ENCODE measurements around the gene DUSP2. TPM values are rescaled to one million over a fixed set of nuclear protein-coding genes. Genes with fewer than 3 reads are reported as not detected.

Gene DUSP2
- total and polyA plus RNA-seq, 2 donors (not counting 1 experiment from before 2014, with no cell fraction given): 0.17 to 0.33 TPM

GRCh38 chr2:96131152-96131812 is 14.0 kb downstream of the DUSP2 start:
- Histone ChIP-seq H3K4me1 (ENCODE audit: control insufficient read depth, extremely low read depth, insufficient read depth, low read length) (no peaks in the 10 kb centered on the region), H3K36me3 (ENCODE audit: control insufficient read depth, insufficient read depth, low read length) (no peaks in the 10 kb centered on the region)

GRCh38 chr2:96130483-96130882 is 14.8 kb downstream of the DUSP2 start:
- Histone ChIP-seq H3K27ac (ENCODE audit: insufficient read depth, low read length) (no peak overlapping the region), H2AFZ (ENCODE audit: low read length) (no peak overlapping the region), H3K79me2 (ENCODE audit: control insufficient read depth, insufficient read depth, low read length) (no peaks in the 10 kb centered on the region), H3K4me1 (ENCODE audit: control insufficient read depth, extremely low read depth, insufficient read depth, low read length) (no peaks in the 10 kb centered on the region), H3K9me3 (ENCODE audit: control insufficient read depth, insufficient read depth, low read depth, low read length) (no peaks in the 10 kb centered on the region), H4K20me1 (ENCODE audit: control insufficient read depth, extremely low read depth, insufficient read depth, low read length) (no peaks in the 10 kb centered on the region), H3K4me2 (ENCODE audit: extremely low read depth, insufficient read depth, low read length) (no peak overlapping the region), H3K4me3 (replicated peaks in 1 of 4; ENCODE audit: control extremely low read depth in 1 of 4, insufficient read depth in 1 of 4, low read depth in 3 of 4, low read length in 4 of 4) (no peak overlapping the region), H3K9ac (ENCODE audit: insufficient read depth, low read length) (no peak overlapping the region), H3K27me3 (ENCODE audit: control insufficient read depth, insufficient read depth, low read length) (peaks cover 12% of the 10 kb centered on the region), H3K36me3 (ENCODE audit: control insufficient read depth, insufficient read depth, low read length) (no peaks in the 10 kb centered on the region)
- no peak for DNase-seq (ENCODE audit: low read depth in 2 of 2)
- TF ChIP-seq CTCF (conservative IDR thresholded peaks at IDR 0.05 in 1 of 2, IDR thresholded peaks at IDR 0.05 in 1 of 2; ENCODE audit: low read depth in 1 of 2, low read length in 2 of 2): no peak
- TF ChIP-seq EZH2 (IDR thresholded peaks at IDR 0.05; ENCODE audit: low read length, missing control alignments): no peak

More at GRCh38 chr2:96131152-96131812, 14.0 kb downstream of the DUSP2 start:
- H3K27me3 ChIP-seq (ENCODE audit: control insufficient read depth, insufficient read depth, low read length): peaks cover 16% of the 10 kb centered on the region
- H3K27ac ChIP-seq (ENCODE audit: insufficient read depth, low read length): no peak overlapping the region
- H2AFZ ChIP-seq (ENCODE audit: low read length): no peak overlapping the region
- no peaks in the 10 kb centered on the region for H3K9me3 ChIP-seq (ENCODE audit: control insufficient read depth, insufficient read depth, low read depth, low read length)
- DNase-seq (ENCODE audit: low read depth in 2 of 2): no peak
- no peaks in the 10 kb centered on the region for H3K79me2 ChIP-seq (ENCODE audit: control insufficient read depth, insufficient read depth, low read length)
- H3K4me2 ChIP-seq (ENCODE audit: extremely low read depth, insufficient read depth, low read length): no peak overlapping the region
- H4K20me1 ChIP-seq (ENCODE audit: control insufficient read depth, extremely low read depth, insufficient read depth, low read length): no peaks in the 10 kb centered on the region
- no peak overlapping the region for H3K4me3 ChIP-seq (replicated peaks in 1 of 4; ENCODE audit: control extremely low read depth in 1 of 4, insufficient read depth in 1 of 4, low read depth in 3 of 4, low read length in 4 of 4)
- TF ChIP-seq EZH2 (IDR thresholded peaks at IDR 0.05; ENCODE audit: low read length, missing control alignments) (no peak), CTCF (conservative IDR thresholded peaks at IDR 0.05 in 1 of 2, IDR thresholded peaks at IDR 0.05 in 1 of 2; ENCODE audit: low read depth in 1 of 2, low read length in 2 of 2) (no peak)
- no peak overlapping the region for H3K9ac ChIP-seq (ENCODE audit: insufficient read depth, low read length)

GRCh38 chr2:96129528-96130120 is 15.6 kb downstream of the DUSP2 start:
- Histone ChIP-seq H3K79me2 (ENCODE audit: control insufficient read depth, insufficient read depth, low read length) (no peaks in the 10 kb centered on the region), H3K4me1 (ENCODE audit: control insufficient read depth, extremely low read depth, insufficient read depth, low read length) (no peaks in the 10 kb centered on the region), H2AFZ (ENCODE audit: low read length) (no peak overlapping the region), H3K27ac (ENCODE audit: insufficient read depth, low read length) (no peak overlapping the region), H3K27me3 (ENCODE audit: control insufficient read depth, insufficient read depth, low read length) (peaks cover 12% of the 10 kb centered on the region), H3K4me3 (replicated peaks in 1 of 4; ENCODE audit: control extremely low read depth in 1 of 4, insufficient read depth in 1 of 4, low read depth in 3 of 4, low read length in 4 of 4) (no peak overlapping the region), H3K9me3 (ENCODE audit: control insufficient read depth, insufficient read depth, low read depth, low read length) (no peaks in the 10 kb centered on the region), H3K36me3 (ENCODE audit: control insufficient read depth, insufficient read depth, low read length) (no peaks in the 10 kb centered on the region), H3K9ac (ENCODE audit: insufficient read depth, low read length) (no peak overlapping the region), H4K20me1 (ENCODE audit: control insufficient read depth, extremely low read depth, insufficient read depth, low read length) (no peaks in the 10 kb centered on the region), H3K4me2 (ENCODE audit: extremely low read depth, insufficient read depth, low read length) (no peak overlapping the region)
- no peak for TF ChIP-seq CTCF (conservative IDR thresholded peaks at IDR 0.05 in 1 of 2, IDR thresholded peaks at IDR 0.05 in 1 of 2; ENCODE audit: low read depth in 1 of 2, low read length in 2 of 2)
- TF ChIP-seq EZH2 (IDR thresholded peaks at IDR 0.05; ENCODE audit: low read length, missing control alignments): no peak
- DNase-seq (ENCODE audit: low read depth in 2 of 2): no peak

Measured in fibroblast of lung (primary cell).